ENCODE measurements around the gene TCERG1L.

Gene TCERG1L

GRCh38 chr10:131221632-131222277 lies 89.8 kb downstream of the TCERG1L start:
- no peak for DNase-seq

GRCh38 chr10:131220601-131221171 lies 90.8 kb downstream of the TCERG1L start:
- no peak for DNase-seq

GRCh38 chr10:131219955-131220489 lies 91.5 kb downstream of the TCERG1L start:
- DNase-seq, result no peak

GRCh38 chr10:131219584-131219886 lies 92.0 kb downstream of the TCERG1L start:
- no peak for DNase-seq

- DNase-seq, result no peak
Observed at GRCh38 chr10:131218811-131219583, 92.5 kb downstream of the TCERG1L start.

GRCh38 chr10:131216681-131217230 lies 94.8 kb downstream of the TCERG1L start:
- no peak for DNase-seq

GRCh38 chr10:131215776-131216175 lies 95.7 kb downstream of the TCERG1L start:
- no peak for DNase-seq

GRCh38 chr10:131214521-131215244 lies 96.8 kb downstream of the TCERG1L start:
- no peak for DNase-seq

- DNase-seq, result no peak
Observed at GRCh38 chr10:131213741-131214505, 97.6 kb downstream of the TCERG1L start.

GRCh38 chr10:131212763-131213325 lies 98.7 kb downstream of the TCERG1L start:
- no peak for DNase-seq

- DNase-seq, result no peak
Observed at GRCh38 chr10:131211965-131212619, 99.4 kb downstream of the TCERG1L start.

- DNase-seq, result no peak
Observed at GRCh38 chr10:131211559-131211958, 100.0 kb downstream of the TCERG1L start.

- DNase-seq, result no peak
Observed at GRCh38 chr10:131211146-131211545, 100.4 kb downstream of the TCERG1L start.

- DNase-seq, result no peak
Observed at GRCh38 chr10:131210181-131210580, 101.3 kb downstream of the TCERG1L start.

- no peak for DNase-seq
Observed at GRCh38 chr10:131207584-131208532, 103.7 kb downstream of the TCERG1L start.

GRCh38 chr10:131207176-131207575 lies 104.3 kb downstream of the TCERG1L start:
- no peak for DNase-seq

GRCh38 chr10:131206111-131206995 lies 105.2 kb downstream of the TCERG1L start:
- DNase-seq, result no peak

GRCh38 chr10:131205556-131205955 lies 106.0 kb downstream of the TCERG1L start:
- DNase-seq, result no peak
